Left renal cortex interstitium (tissue), 4 donors: ENCODE measurements around the gene PNPLA6. TPM values are rescaled to one million over a fixed set of nuclear protein-coding genes. Genes with fewer than 3 reads are reported as not detected.

Source experiments
- DNase-seq, 4 donors: peaks; one replicate each; pipeline ENCODE4 v3.0.0-alpha.2; 2013; ENCODE audit warnings: low read depth in 4 of 4, low spot score in 2 of 4, missing footprints in 1 of 4
- polyA plus RNA-seq, 4 donors: library from polyadenylated mRNA; unstranded; fragments of 120-200 nt; gene quantifications; one replicate each; pipeline ENCODE4 v1.2.1, GENCODE V29; 2013; ENCODE audit not compliant: insufficient read length in 4 of 4

PNPLA6 gene
- polyA plus RNA-seq, 4 donors = 30.6 to 59.3 (median 44.3) TPM

- DNase-seq = peak in 3 of 4 donors; percentile 23 to 27 (median 26)
These were observed 60.1 kb downstream of the PNPLA6 start, which contains the start of gene CAMSAP3 for GRCh38 chr19:7595466-7596133. Gene CAMSAP3, plus strand, starts transcription at chr19:7595863. Its CDS starts 140 bp downstream, at chr19:7596003.

- no peak for DNase-seq
These were observed 60.9 kb downstream of the PNPLA6 start for GRCh38 chr19:7596211-7596937.

GRCh38 chr19:7597689-7598088 lies 62.2 kb downstream of the PNPLA6 start:
- DNase-seq = no peak

- no peak for DNase-seq
These were observed 62.7 kb downstream of the PNPLA6 start for GRCh38 chr19:7598180-7598579.

GRCh38 chr19:7600721-7601120 lies 65.2 kb downstream of the PNPLA6 start:
- no peak for DNase-seq

GRCh38 chr19:7602240-7602934 lies 66.9 kb downstream of the PNPLA6 start:
- DNase-seq = no peak

GRCh38 chr19:7602935-7603497 lies 67.5 kb downstream of the PNPLA6 start:
- DNase-seq = no peak

- no peak for DNase-seq
These were observed 68.4 kb downstream of the PNPLA6 start for GRCh38 chr19:7603919-7604318.

- no peak for DNase-seq
These were observed 70.1 kb downstream of the PNPLA6 start for GRCh38 chr19:7605490-7606222.

- DNase-seq = no peak
These were observed 70.8 kb downstream of the PNPLA6 start for GRCh38 chr19:7606289-7606688.

GRCh38 chr19:7607212-7607873 lies 71.8 kb downstream of the PNPLA6 start:
- DNase-seq = no peak

GRCh38 chr19:7607874-7608560 lies 72.5 kb downstream of the PNPLA6 start:
- no peak for DNase-seq

- no peak for DNase-seq
These were observed 75.1 kb downstream of the PNPLA6 start for GRCh38 chr19:7610491-7611240.

Other genes starting within 250 kb of the PNPLA6 start
- gene INSR, start 241.3 kb upstream of the PNPLA6 start, polyA plus RNA-seq = 10 to 100 TPM; 23.3 to 35.3 (median 28.7) TPM
- 10 to 100 TPM; 27.5 to 38.4 (median 35.2) TPM for gene ARHGEF18, start 186.8 kb upstream of the PNPLA6 start, polyA plus RNA-seq
- gene PEX11G, start 46.7 kb upstream of the PNPLA6 start, polyA plus RNA-seq = 1 to 10 TPM; 5.8 to 9.2 (median 7.9) TPM
- gene ZNF358, start 19.6 kb upstream of the PNPLA6 start, polyA plus RNA-seq = 10 to 100 TPM; 33.2 to 76.0 (median 60.3) TPM
- gene MCOLN1, start 13.1 kb upstream of the PNPLA6 start, polyA plus RNA-seq = 10 to 100 TPM; 12.3 to 24.0 (median 18.8) TPM
- gene CAMSAP3, start 60.1 kb downstream of the PNPLA6 start, polyA plus RNA-seq = 10 to 100 TPM; 12.3 to 30.3 (median 22.0) TPM
- 10 to 100 TPM; 31.4 to 47.9 (median 42.1) TPM for gene XAB2, start 93.8 kb downstream of the PNPLA6 start, polyA plus RNA-seq
- 100 to 1,000 TPM in 3 of 4 donors, 10 to 100 TPM in 1; 99.2 to 131 (median 118) TPM for gene PET100, start 94.1 kb downstream of the PNPLA6 start, polyA plus RNA-seq
- 1 to 10 TPM in 3 of 4 donors, under 1 TPM in 1; 0.54 to 2.8 (median 1.5) TPM for gene PCP2, start 98.0 kb downstream of the PNPLA6 start, polyA plus RNA-seq
- gene STXBP2, start 101.4 kb downstream of the PNPLA6 start, polyA plus RNA-seq = 10 to 100 TPM; 58.7 to 87.6 (median 73.3) TPM
- 1 to 10 TPM in 2 of 4 donors, under 1 TPM in 2; 0.71 to 2.7 (median 1.7) TPM for gene RETN, start 133.3 kb downstream of the PNPLA6 start, polyA plus RNA-seq
- under 1 TPM in 2 of 4 donors, not detected in 2; 0.21 to 0.36 TPM for gene MCEMP1, start 141.4 kb downstream of the PNPLA6 start, polyA plus RNA-seq
- gene TRAPPC5, start 145.1 kb downstream of the PNPLA6 start, polyA plus RNA-seq = 10 to 100 TPM; 42.7 to 97.1 (median 59.0) TPM
- gene FCER2, start 166.4 kb downstream of the PNPLA6 start, polyA plus RNA-seq = under 1 TPM; 0.27 to 0.45 (median 0.31) TPM
- under 1 TPM in 1 of 4 donors, not detected in 3; 0.21 TPM for gene CLEC4G, start 196.4 kb downstream of the PNPLA6 start, polyA plus RNA-seq
- 1 to 10 TPM in 3 of 4 donors, under 1 TPM in 1; 0.52 to 1.5 (median 1.4) TPM for gene CD209, start 211.8 kb downstream of the PNPLA6 start, polyA plus RNA-seq
- 1 to 10 TPM; 1.5 to 4.7 (median 3.3) TPM for gene CLEC4M, start 227.5 kb downstream of the PNPLA6 start, polyA plus RNA-seq